Esophagus squamous epithelium (tissue), 4 donors: ENCODE results near the gene RSPH10B2.

Experiments
- POLR2A ChIP-seq, 4 donors: fragments of 450-650 bp; IDR thresholded peaks; one replicate each; pipeline ENCODE4 v1.6.1; 2017; ENCODE audit warnings: antibody characterized with exemption in 4 of 4, mild to moderate bottlenecking in 4 of 4, moderate library complexity in 3 of 4
- TF ChIP-seq, protein P1 (sequence below), 6 experiments: fragments of 450-650 bp in 4 of 6; fragments of 200-600 bp in 2 of 6; sonication (generic) in 2 of 6; IDR thresholded peaks; one replicate each; pipeline ENCODE4 v1.5.1; 2016 to 2019; ENCODE audit warnings: antibody characterized with exemption in 6 of 6, mild to moderate bottlenecking in 4 of 6, moderate library complexity in 4 of 6

DNA sequence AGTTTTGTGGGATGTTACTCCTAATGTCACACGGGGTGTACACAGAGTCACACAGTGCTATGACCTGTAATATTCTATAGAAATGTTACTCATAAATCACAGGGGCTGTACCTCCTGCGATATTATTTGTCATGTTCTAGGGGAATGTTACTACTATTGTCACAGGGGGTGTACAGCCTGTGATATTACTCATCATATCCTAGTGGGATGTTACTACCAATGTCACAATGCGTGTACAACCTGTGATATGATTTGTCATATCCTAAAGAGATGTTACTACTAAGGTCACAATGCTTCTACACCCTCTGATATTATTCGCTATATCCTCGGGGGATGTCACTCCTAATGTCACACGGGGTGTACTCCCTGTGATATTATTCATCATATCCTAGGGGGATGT is 79.7 kb downstream of the RSPH10B2 start:
- TF ChIP-seq, protein P1, sequence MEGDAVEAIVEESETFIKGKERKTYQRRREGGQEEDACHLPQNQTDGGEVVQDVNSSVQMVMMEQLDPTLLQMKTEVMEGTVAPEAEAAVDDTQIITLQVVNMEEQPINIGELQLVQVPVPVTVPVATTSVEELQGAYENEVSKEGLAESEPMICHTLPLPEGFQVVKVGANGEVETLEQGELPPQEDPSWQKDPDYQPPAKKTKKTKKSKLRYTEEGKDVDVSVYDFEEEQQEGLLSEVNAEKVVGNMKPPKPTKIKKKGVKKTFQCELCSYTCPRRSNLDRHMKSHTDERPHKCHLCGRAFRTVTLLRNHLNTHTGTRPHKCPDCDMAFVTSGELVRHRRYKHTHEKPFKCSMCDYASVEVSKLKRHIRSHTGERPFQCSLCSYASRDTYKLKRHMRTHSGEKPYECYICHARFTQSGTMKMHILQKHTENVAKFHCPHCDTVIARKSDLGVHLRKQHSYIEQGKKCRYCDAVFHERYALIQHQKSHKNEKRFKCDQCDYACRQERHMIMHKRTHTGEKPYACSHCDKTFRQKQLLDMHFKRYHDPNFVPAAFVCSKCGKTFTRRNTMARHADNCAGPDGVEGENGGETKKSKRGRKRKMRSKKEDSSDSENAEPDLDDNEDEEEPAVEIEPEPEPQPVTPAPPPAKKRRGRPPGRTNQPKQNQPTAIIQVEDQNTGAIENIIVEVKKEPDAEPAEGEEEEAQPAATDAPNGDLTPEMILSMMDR (IDR thresholded peaks at IDR 0.05) = no peak
- no peak for TF ChIP-seq POLR2A (IDR thresholded peaks at IDR 0.05)
